CD8-positive, alpha-beta memory T cell (primary cell): ENCODE data around the gene ABR. TPM values are rescaled to one million over a fixed set of nuclear protein-coding genes. Genes with fewer than 3 reads are reported as not detected.
A peak's percentile ranks its signal among the peaks of the same experiment; 100 is the strongest.
"Not testable (repeated sequence)": the region's sequence is repeated elsewhere in the genome, so short reads cannot be mapped to it uniquely, and the experiment has no call there.

ENCODE experiments used
- CTCF ChIA-PET: fragments of 350-600 bp; sonication (Branson Sonifier 250); formaldehyde crosslinking; loops from one replicate; lab custom pipeline; 2021; ENCODE audit warnings: antibody characterized with exemption; lab: Charles Lee
- POLR2A ChIA-PET: fragments of 350-600 bp; sonication (Branson Sonifier 250); formaldehyde crosslinking; loops from one replicate; lab custom pipeline; 2021; ENCODE audit warnings: antibody characterized with exemption; lab: Charles Lee
- DNase-seq, 5 donors: peaks; one replicate each; pipeline versions ENCODE4 v3.0.0 to v3.0.0-alpha.2; 2020 to 2022; ENCODE audit warnings: mixed read lengths in 1 of 5
- H3K27ac ChIP-seq: one replicate; pipeline ENCODE4 v1.7.0; 2013; ENCODE audit warnings: low read depth, mild to moderate bottlenecking, low read length, moderate library complexity
- H3K27me3 ChIP-seq: 2 replicates; pipeline ENCODE4 v1.7.0; 2013; ENCODE audit warnings: low read length, mild to moderate bottlenecking; ENCODE audit not compliant: insufficient read depth, poor library complexity, severe bottlenecking
- H3K36me3 ChIP-seq: 2 replicates; pipeline ENCODE4 v1.7.0; 2013; ENCODE audit warnings: mild to moderate bottlenecking, low read length, moderate library complexity; ENCODE audit not compliant: insufficient read depth
- H3K4me1 ChIP-seq: 2 replicates; pipeline ENCODE4 v1.7.0; 2013; ENCODE audit warnings: mild to moderate bottlenecking, low read length, moderate library complexity; ENCODE audit not compliant: insufficient read depth
- H3K4me3 ChIP-seq: 2 replicates; pipeline ENCODE4 v1.7.0; 2013; ENCODE audit warnings: mild to moderate bottlenecking, low read length
- H3K9me3 ChIP-seq: 2 replicates; pipeline ENCODE4 v1.7.0; 2013; ENCODE audit warnings: mild to moderate bottlenecking, low read length
- H3K27ac Mint-ChIP-seq, 8 donors: one replicate each; pipeline ENCODE4 v1.8.0; 2020 to 2021; ENCODE audit warnings: mixed read lengths in 8 of 8, mild to moderate bottlenecking in 6 of 8, inconsistent platforms in 3 of 8, moderate library complexity in 3 of 8
- H3K27me3 Mint-ChIP-seq, 2 donors: one replicate each; pipeline ENCODE4 v1.8.0; 2020 to 2021; ENCODE audit warnings: mixed read lengths in 2 of 2, mild to moderate bottlenecking in 1 of 2, moderate library complexity in 1 of 2
- H3K36me3 Mint-ChIP-seq, 3 donors: one replicate each; pipeline ENCODE4 v1.8.0; 2020 to 2021; ENCODE audit warnings: mixed read lengths in 3 of 3, inconsistent platforms in 1 of 3, mild to moderate bottlenecking in 1 of 3
- H3K4me1 Mint-ChIP-seq, 3 donors: one replicate each; pipeline ENCODE4 v1.8.0; 2020 to 2021; ENCODE audit warnings: mixed read lengths in 3 of 3, inconsistent platforms in 1 of 3, mild to moderate bottlenecking in 1 of 3
- H3K4me3 Mint-ChIP-seq, 7 donors: one replicate each; pipeline ENCODE4 v1.8.0; 2020 to 2021; ENCODE audit warnings: mixed read lengths in 7 of 7, mild to moderate bottlenecking in 6 of 7, moderate library complexity in 4 of 7, inconsistent platforms in 2 of 7
- H3K9me3 Mint-ChIP-seq, 5 donors: one replicate each; pipeline ENCODE4 v1.8.0; 2020 to 2022; ENCODE audit warnings: mixed read lengths in 5 of 5, mild to moderate bottlenecking in 3 of 5, moderate library complexity in 2 of 5, inconsistent platforms in 1 of 5
- polyA plus RNA-seq: library from polyadenylated mRNA; unstranded; fragments of 300-500 nt; fragmentation: Illumina TruSeq; gene quantifications from one replicate; pipeline ENCODE4 v1.2.3, GENCODE V29; 2021
- total RNA-seq, 2 experiments: library from RNA; stranded (reverse); gene quantifications; one replicate each; pipeline ENCODE4 v1.2.3, GENCODE V29; 2021

The ABR gene
- total and polyA plus RNA-seq, 3 experiments from 2014 or later = 26.9 to 60.8 (median 60.4) TPM

DNA sequence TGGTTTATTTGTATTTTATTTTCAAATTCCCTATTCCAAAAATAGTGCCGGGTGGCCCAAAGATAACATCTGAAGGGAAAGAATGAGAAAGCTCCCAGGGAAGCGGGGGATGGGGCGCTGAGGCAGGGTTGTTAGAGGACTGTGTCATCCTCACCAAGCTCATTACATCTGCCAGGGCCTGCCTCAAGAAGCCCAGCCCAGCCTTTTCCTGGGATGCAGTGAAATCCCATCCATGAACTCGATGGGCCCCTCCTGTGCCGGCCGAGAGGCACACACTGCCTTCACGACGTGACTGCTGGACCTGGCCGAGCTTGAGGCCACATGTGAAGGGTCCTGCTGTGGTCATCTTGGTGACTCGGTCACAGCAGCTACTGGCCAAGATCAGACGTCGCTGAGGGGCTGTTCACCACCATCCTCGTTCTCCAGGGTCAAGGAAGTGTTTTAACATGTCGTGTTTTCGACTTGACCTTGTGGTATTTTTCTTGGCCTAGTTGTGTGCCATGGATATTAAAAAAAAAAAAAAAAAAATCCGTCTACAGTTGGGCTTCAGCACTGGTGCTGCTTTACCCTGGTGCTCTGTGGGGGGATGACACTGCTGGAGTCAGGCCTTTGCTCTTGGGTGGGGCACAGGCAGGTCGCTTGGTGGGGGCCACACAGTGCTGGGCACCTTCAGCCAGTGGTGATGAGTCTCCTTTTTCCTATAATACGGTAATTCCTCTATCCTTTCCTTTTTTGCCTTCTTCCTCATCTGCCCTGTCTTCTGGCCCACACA is 178.0 kb downstream of the ABR start:
- Histone ChIP-seq H3K36me3 (peaks cover 27% of the 10 kb centered on the region), H3K9me3 (no peaks in the 10 kb centered on the region), H3K4me3 (no peak overlapping the region), H3K27ac (no peak overlapping the region), H3K4me1 (peaks cover 11% of the 10 kb centered on the region), H3K27me3 (no peaks in the 10 kb centered on the region)
- no peaks in the 10 kb centered on the region for H3K9me3 Mint-ChIP-seq
- H3K36me3 Mint-ChIP-seq = peaks cover 0 to 70% (median 4%) of the 10 kb centered on the region in 3 donors
- peak overlapping the region in 1 of 8 donors; percentile 76 for H3K27ac Mint-ChIP-seq
- H3K4me3 Mint-ChIP-seq = no peak overlapping the region
- ChIA-PET CTCF (interaction anchor here (1.3 to 1.6 kb wide), 2 partner anchors 21 to 122 kb away, joined by 3 to 6 read pairs; no protein-coding TSS in a partner anchor), POLR2A (no interaction called here)
- peaks cover 19 to 28% (median 27%) of the 10 kb centered on the region in 3 donors for H3K4me1 Mint-ChIP-seq
- H3K27me3 Mint-ChIP-seq = no peaks in the 10 kb centered on the region
- DNase-seq = no peak

DNA sequence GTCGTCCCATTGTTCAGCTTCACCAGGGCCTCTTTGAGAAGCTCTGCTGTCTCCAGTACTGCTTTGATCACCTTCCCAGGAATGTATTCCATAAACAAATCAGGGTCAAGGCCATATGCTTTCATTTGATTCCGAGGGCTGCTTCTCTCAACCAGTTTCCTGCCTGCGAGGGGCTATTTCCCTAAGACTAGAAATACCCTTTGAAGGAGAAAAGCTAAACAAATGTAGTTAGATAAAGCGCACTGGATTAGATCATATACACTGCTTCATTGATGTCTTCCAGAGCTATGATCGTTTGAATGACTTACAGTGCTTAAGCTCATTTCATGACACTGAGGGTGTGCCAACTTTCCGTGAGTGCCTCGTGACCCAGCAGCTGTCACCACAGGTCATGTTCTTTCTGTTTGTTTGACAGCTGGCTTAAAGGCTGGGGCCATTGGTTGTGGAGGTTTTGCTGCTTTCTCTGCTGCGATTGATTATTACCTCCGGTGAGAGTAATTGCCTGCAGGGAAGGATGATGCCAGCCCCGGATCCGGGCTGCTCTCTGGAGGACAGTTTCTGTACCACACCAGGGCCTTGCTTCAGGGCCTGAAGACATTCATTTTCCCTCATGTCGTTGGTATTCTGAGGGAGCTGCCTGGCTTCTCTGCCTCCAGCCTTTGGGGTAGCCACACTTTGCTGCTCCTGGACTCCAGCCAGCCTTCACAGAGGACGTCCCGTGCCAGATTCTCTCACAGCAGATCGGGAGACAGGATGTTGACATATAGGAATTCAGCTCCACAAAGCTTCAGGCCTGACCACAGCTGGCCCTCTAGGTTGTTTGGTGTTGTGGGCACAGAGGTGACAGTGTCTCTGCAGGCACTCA is 179.0 kb downstream of the ABR start:
- Histone ChIP-seq H3K27me3 (no peaks in the 10 kb centered on the region), H3K4me1 (peaks cover 11% of the 10 kb centered on the region), H3K9me3 (no peaks in the 10 kb centered on the region), H3K4me3 (no peak overlapping the region), H3K36me3 (peaks cover 27% of the 10 kb centered on the region), H3K27ac (no peak overlapping the region)
- CTCF ChIA-PET = interaction anchor here (1.3 to 2.9 kb wide), 3 partner anchors 20 to 121 kb away, joined by 3 to 10 read pairs (median 6); no protein-coding TSS in a partner anchor
- peak overlapping the region in 3 of 8 donors; percentile 27 to 89 (median 39) for H3K27ac Mint-ChIP-seq
- peaks cover 21 to 33% (median 29%) of the 10 kb centered on the region in 3 donors for H3K4me1 Mint-ChIP-seq
- H3K9me3 Mint-ChIP-seq = no peaks in the 10 kb centered on the region
- DNase-seq = no peak
- H3K36me3 Mint-ChIP-seq = peaks cover 0 to 67% (median 4%) of the 10 kb centered on the region in 3 donors
- peak overlapping the region in 1 of 7 donors; percentile 50 for H3K4me3 Mint-ChIP-seq
- POLR2A ChIA-PET = no interaction called here
- no peaks in the 10 kb centered on the region for H3K27me3 Mint-ChIP-seq

DNA sequence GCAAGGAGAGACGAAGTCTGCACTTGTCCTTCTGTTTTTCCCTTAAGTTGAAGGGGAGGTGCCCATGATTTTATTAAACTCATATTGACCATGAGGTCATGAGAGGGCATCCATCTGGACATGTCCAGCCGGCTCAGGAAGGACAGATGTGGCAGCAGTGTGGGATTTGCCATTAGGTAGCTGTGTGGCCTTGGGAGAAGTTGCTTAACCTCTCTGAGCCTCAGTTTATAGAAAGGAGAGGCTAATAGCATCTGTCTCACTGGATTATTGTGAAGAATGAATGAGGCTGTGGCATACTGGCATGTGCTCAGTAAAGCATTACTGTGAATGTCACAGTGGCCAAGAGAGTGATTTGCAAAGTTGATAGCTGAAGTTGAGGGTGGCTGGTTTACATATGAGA is 181.7 kb downstream of the ABR start:
- POLR2A ChIA-PET = no interaction called here
- CTCF ChIA-PET = interaction anchor here (1.2 to 2.9 kb wide), 4 partner anchors 9 to 586 kb away, joined by 4 to 10 read pairs (median 6); partner anchors contain the start of genes GLOD4 and MRM3
- peaks cover 21 to 33% (median 29%) of the 10 kb centered on the region in 3 donors for H3K4me1 Mint-ChIP-seq

DNA sequence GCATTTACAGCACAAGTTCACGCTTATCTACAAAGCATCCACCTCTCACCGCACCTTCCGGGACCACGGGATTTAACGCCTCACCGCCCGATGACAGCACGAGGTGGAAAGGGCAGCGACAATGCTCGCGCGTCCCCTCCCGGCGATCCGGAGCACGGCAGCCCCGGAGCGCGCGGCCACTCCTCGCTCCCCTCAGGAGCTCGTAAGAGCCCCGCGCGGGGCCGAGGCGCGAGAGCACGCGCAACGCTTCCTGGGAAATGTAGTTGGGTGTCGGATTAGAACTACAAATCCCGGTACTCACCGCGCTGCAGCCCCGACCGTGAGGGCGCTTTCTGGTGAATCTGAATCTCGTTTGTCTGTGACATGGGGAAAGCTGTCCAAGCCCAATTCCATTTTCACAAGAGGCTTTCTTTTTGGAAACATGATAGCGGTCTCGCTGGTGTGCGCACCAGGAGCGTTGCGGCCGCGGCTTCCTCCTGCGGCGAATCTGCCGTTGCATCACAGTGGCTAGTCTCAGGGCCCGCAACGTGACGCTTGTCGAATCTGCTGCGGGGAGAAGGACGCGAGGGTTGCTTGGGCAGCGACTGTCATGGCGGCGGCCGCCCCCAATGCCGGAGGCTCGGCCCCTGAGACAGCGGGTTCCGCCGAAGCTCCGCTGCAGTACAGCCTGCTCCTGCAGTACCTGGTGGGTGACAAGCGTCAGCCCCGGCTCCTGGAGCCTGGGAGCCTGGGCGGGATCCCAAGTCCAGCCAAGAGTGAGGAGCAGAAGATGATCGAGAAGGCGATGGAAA is 183.0 kb downstream of the ABR start, which contains the start of gene TIMM22:
Gene TIMM22 (plus strand): TSS at position 576 of the 791 bp plus-strand sequence. CDS start 14 bp downstream, at position 590.
- H3K9me3 Mint-ChIP-seq = peaks cover 0 to 21% (median 14%) of the 10 kb centered on the region in 5 donors
- ChIA-PET POLR2A (interaction anchor here (0.5 to 1.6 kb wide), 5 partner anchors 11 to 778 kb away, joined by 3 to 7 read pairs (median 6); partner anchors contain the start of genes GLOD4, MRM3 and NXN), CTCF (interaction anchor here (0.6 to 2.9 kb wide), 23 partner anchors 9 to 585 kb away, joined by 3 to 45 read pairs (median 4); partner anchors contain the start of genes GEMIN4, GLOD4, MRM3 and NXN)
- Histone ChIP-seq H3K4me3 (peak within 1 kb of the TSS; percentile 96), H3K36me3 (peaks cover 18% of the 10 kb centered on the region), H3K27ac (peak within 1 kb of the TSS; percentile 62), H3K4me1 (peaks cover 11% of the 10 kb centered on the region), H3K9me3 (peaks cover 15% of the 10 kb centered on the region), H3K27me3 (no peaks in the 10 kb centered on the region)
- H3K36me3 Mint-ChIP-seq = peaks cover 0 to 31% (median 3%) of the 10 kb centered on the region in 3 donors
- peak within 1 kb of the TSS; percentile 96 to 99 (median 97) for H3K27ac Mint-ChIP-seq
- no peaks in the 10 kb centered on the region for H3K27me3 Mint-ChIP-seq
- peaks cover 21 to 29% (median 29%) of the 10 kb centered on the region in 3 donors for H3K4me1 Mint-ChIP-seq
- DNase-seq = peak; percentile 87 to 95 (median 94)
- H3K4me3 Mint-ChIP-seq = peak within 1 kb of the TSS; percentile 94 to 99 (median 99)

More for the DNA sequence above, 181.7 kb downstream of the ABR start:
- Mint-ChIP-seq H3K27me3 (no peaks in the 10 kb centered on the region), H3K9me3 (peaks cover 0 to 16% (median 12%) of the 10 kb centered on the region in 5 donors), H3K4me3 (peak overlapping the region; percentile 94 to 99 (median 99)), H3K27ac (peak overlapping the region; percentile 44 to 98 (median 84)), H3K36me3 (peaks cover 0 to 44% (median 4%) of the 10 kb centered on the region in 3 donors)
- peak overlapping the region; percentile 96 for H3K4me3 ChIP-seq
- no peaks in the 10 kb centered on the region for H3K27me3 ChIP-seq
- no peak overlapping the region for H3K27ac ChIP-seq
- no peak for DNase-seq
- peaks cover 10% of the 10 kb centered on the region for H3K9me3 ChIP-seq
- H3K36me3 ChIP-seq = peaks cover 27% of the 10 kb centered on the region
- H3K4me1 ChIP-seq = peaks cover 11% of the 10 kb centered on the region

DNA sequence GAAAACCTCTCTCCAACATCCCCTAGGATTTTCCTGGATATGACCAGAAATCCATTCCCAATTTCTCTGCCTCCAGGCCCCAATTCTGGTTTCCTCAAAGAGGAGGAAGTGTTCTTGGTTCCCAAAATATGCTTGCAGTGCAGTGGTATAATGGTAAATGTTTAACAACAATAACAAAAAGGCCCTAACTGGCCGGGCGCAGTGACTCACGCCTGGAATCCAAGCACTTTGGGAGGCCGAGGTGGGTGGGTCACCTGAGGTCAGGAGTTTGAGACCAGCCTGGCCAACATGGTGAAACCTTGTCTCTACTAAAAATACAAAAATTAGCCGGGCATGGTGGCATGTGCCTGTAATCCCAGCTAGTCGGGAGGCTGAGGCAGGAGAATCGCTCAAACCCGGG is 184.5 kb downstream of the ABR start:
- CTCF ChIA-PET = interaction anchor here (1.5 to 2.5 kb wide), 4 partner anchors 12 to 214 kb away, joined by 8 to 45 read pairs (median 10); partner anchors contain the start of genes GLOD4, MRM3 and NXN
- H3K4me3 ChIP-seq, POLR2A ChIA-PET: not testable (repeated sequence)

DNA sequence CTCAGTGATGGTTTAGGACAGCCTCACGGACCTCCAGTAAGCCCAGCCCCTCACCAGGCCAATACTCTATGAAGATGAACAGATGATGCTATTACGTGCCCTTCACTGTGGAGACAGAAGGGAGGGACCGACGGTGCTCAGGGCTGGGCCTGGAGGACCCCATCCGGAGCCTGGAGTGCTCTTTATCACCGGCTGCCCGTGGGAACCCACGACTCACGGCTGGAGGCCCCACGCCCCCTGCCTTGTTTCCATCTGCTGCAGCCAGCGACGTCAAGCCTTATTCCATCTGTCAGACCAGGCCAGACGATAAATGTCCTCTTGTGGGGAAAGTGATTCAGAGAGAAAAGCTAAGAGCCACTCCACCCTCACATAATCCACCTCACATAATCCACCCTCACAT is 186.8 kb downstream of the ABR start:
- peaks cover 8 to 13% (median 9%) of the 10 kb centered on the region in 3 donors for H3K4me1 Mint-ChIP-seq
- Histone ChIP-seq H3K27ac (no peak overlapping the region), H3K9me3 (peaks cover 15% of the 10 kb centered on the region), H3K4me3 (no peak overlapping the region), H3K36me3 (no peaks in the 10 kb centered on the region), H3K4me1 (peaks cover 6% of the 10 kb centered on the region), H3K27me3 (no peaks in the 10 kb centered on the region)
- H3K27me3 Mint-ChIP-seq = peaks cover 0 to 2% of the 10 kb centered on the region in 2 donors
- peaks cover 0 to 8% (median 0%) of the 10 kb centered on the region in 3 donors for H3K36me3 Mint-ChIP-seq
- no peak overlapping the region for H3K4me3 Mint-ChIP-seq
- no peak for DNase-seq
- ChIA-PET CTCF (no interaction called here), POLR2A (no interaction called here)
- no peak overlapping the region for H3K27ac Mint-ChIP-seq
- H3K9me3 Mint-ChIP-seq = peaks cover 0 to 21% (median 14%) of the 10 kb centered on the region in 5 donors

More for the DNA sequence above, 184.5 kb downstream of the ABR start:
- H3K4me1 ChIP-seq = peaks cover 11% of the 10 kb centered on the region
- Mint-ChIP-seq H3K4me1 (peaks cover 21 to 29% (median 26%) of the 10 kb centered on the region in 3 donors), H3K9me3 (peaks cover 0 to 21% (median 14%) of the 10 kb centered on the region in 5 donors), H3K36me3 (peaks cover 0 to 17% (median 3%) of the 10 kb centered on the region in 3 donors)
- H3K27ac ChIP-seq, H3K4me3 Mint-ChIP-seq, H3K36me3 ChIP-seq, H3K27me3 ChIP-seq, H3K27me3 Mint-ChIP-seq, DNase-seq, H3K27ac Mint-ChIP-seq: not testable (repeated sequence)
- H3K9me3 ChIP-seq = peaks cover 15% of the 10 kb centered on the region

DNA sequence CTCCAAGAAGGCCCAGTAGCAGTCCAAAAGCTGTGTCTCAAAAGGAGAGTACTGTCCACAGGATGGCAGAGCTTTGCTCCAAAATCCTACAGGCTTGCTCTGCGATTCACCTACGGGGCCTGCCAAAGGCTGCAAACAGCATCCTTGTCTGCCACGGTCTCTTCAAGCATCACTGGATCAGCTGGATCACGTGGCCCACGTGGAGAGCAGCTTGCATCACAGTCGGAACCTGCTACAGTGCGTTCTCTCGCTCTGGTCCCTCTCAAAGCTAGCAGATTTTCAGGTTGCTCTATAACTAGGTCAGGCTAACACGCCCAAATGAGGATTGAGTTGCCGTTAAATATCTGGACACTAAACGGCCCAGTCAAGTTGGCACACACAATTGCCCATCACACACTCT is 191.2 kb downstream of the ABR start:
- Mint-ChIP-seq H3K4me3 (no peak overlapping the region), H3K36me3 (no peaks in the 10 kb centered on the region), H3K27ac (no peak overlapping the region), H3K9me3 (peaks cover 0 to 10% (median 3%) of the 10 kb centered on the region in 5 donors), H3K4me1 (no peaks in the 10 kb centered on the region), H3K27me3 (peaks cover 0 to 4% of the 10 kb centered on the region in 2 donors)
- no peak for DNase-seq
- ChIA-PET CTCF (interaction anchor here (0.8 kb wide), 1 partner anchor 8 kb away, joined by 3 read pairs; the partner anchor contains the start of gene TIMM22), POLR2A (no interaction called here)
- peaks cover 8% of the 10 kb centered on the region for H3K9me3 ChIP-seq
- H3K36me3 ChIP-seq = no peaks in the 10 kb centered on the region
- H3K4me1 ChIP-seq = no peaks in the 10 kb centered on the region
- H3K27ac ChIP-seq = no peak overlapping the region
- no peaks in the 10 kb centered on the region for H3K27me3 ChIP-seq
- H3K4me3 ChIP-seq = no peak overlapping the region
